Body of pancreas (tissue), 4 donors: ENCODE data around the gene LPIN3. TPM values are rescaled to one million over a fixed set of nuclear protein-coding genes. Genes with fewer than 3 reads are reported as not detected.

Experiments
- ATAC-seq: fragments of 150-250 bp; one replicate; pipeline ENCODE4 v1.9.1; 2016
- DNase-seq, 4 donors: peaks; one replicate each; pipeline ENCODE4 v3.0.0-alpha.2; 2019
- H3K27ac ChIP-seq, 4 donors: fragments of 200-600 bp; sonication (generic); 1 replicate in 3 of 4; 2 replicates in 1 of 4; pipeline versions ENCODE4 v1.5.1 to v1.6.1; 2016 to 2019; ENCODE audit warnings: mild to moderate bottlenecking in 1 of 4, mixed read lengths in 1 of 4, moderate library complexity in 1 of 4
- H3K27me3 ChIP-seq, 2 donors: fragments of 200-600 bp; sonication (generic); one replicate each; pipeline ENCODE4 v1.6.0; 2016; ENCODE audit warnings: mild to moderate bottlenecking in 1 of 2
- H3K36me3 ChIP-seq, 2 donors: fragments of 200-600 bp; sonication (generic); replicated peaks in 1 of 2; 2 replicates each; pipeline ENCODE4 v1.5.1; 2016; ENCODE audit warnings: low read depth in 2 of 2; ENCODE audit not compliant: insufficient read depth in 1 of 2
- H3K4me1 ChIP-seq: fragments of 200-600 bp; sonication (generic); one replicate; pipeline ENCODE4 v1.6.0; 2016
- H3K4me3 ChIP-seq, 2 donors: fragments of 200-600 bp; sonication (generic); 1 replicate in 1 of 2; 2 replicates in 1 of 2; pipeline ENCODE4 v1.5.1; 2016 to 2019
- H3K9me3 ChIP-seq, 3 donors: fragments of 200-600 bp; sonication (generic); 1 replicate in 2 of 3; 2 replicates in 1 of 3; pipeline ENCODE4 v1.5.1; 2016
- POLR2A ChIP-seq, 3 donors: fragments of 450-650 bp; IDR thresholded peaks; one replicate each; pipeline ENCODE4 v1.6.1; 2016; ENCODE audit warnings: antibody characterized with exemption in 3 of 3, mild to moderate bottlenecking in 2 of 3
- WGBS, 2 donors: methylation state at CpG; one replicate each; pipeline ENCODE4 v1.1.5; 2017; 5-methylcytosine and 5-hydroxymethylcytosine counted together
- intact Hi-C: fragments of 100-400 bp; cut with DNase I; formaldehyde crosslinking; loops from one replicate; pipeline ENCODE4 v1.15.1; 2023
- total RNA-seq, 2 donors: library from RNA; depleted of rRNA; stranded (reverse); fragments of >200 nt; gene quantifications; one replicate each; pipeline ENCODE4 v1.1.0, GENCODE V29; 2016
- TF ChIP-seq, protein P1 (sequence below), 7 experiments: fragments of 450-650 bp in 4 of 7; fragments of 200-600 bp in 3 of 7; sonication (generic) in 3 of 7; IDR thresholded peaks; one replicate each; pipeline ENCODE4 v1.5.1; 2016 to 2019; ENCODE audit warnings: antibody characterized with exemption in 7 of 7

LPIN3 gene
- total RNA-seq, 2 donors from 2014 or later: 11.9 to 50.1 TPM

- WGBS, 2 donors: 50 to 61% methylated on average over 3 of the region's 3 CpGs
Observed at GRCh38 chr20:41393705-41394066, 53.1 kb downstream of the LPIN3 start.

DNA sequence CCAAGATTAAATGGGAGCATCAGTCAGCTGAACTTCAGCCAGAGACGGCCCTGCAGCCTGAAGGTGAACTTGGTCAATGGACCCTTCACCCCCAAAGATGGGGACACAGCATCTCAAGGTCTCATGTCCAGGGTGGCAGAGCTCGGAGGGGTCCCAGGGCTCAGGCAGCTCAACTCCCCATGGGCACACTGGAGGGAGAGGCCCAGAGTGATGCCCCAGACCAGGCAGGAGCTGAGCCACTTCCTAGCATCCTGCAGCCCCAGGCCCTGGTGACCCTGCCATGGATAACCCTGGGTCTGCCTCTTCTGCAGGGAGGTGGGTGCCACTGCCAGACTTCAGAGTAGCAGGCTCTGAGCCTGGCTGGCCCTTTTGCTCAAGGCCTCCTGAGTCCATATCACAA, 53.5 kb downstream of the LPIN3 start:
- TF ChIP-seq, protein P1, sequence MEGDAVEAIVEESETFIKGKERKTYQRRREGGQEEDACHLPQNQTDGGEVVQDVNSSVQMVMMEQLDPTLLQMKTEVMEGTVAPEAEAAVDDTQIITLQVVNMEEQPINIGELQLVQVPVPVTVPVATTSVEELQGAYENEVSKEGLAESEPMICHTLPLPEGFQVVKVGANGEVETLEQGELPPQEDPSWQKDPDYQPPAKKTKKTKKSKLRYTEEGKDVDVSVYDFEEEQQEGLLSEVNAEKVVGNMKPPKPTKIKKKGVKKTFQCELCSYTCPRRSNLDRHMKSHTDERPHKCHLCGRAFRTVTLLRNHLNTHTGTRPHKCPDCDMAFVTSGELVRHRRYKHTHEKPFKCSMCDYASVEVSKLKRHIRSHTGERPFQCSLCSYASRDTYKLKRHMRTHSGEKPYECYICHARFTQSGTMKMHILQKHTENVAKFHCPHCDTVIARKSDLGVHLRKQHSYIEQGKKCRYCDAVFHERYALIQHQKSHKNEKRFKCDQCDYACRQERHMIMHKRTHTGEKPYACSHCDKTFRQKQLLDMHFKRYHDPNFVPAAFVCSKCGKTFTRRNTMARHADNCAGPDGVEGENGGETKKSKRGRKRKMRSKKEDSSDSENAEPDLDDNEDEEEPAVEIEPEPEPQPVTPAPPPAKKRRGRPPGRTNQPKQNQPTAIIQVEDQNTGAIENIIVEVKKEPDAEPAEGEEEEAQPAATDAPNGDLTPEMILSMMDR (IDR thresholded peaks at IDR 0.05): no peak
- no peak for TF ChIP-seq POLR2A (IDR thresholded peaks at IDR 0.05)
- Histone ChIP-seq H3K4me3 (no peak overlapping the region), H3K4me1 (no peaks in the 10 kb centered on the region), H3K36me3 (no peaks in the 10 kb centered on the region), H3K27ac (no peak overlapping the region), H3K27me3 (no peaks in the 10 kb centered on the region), H3K9me3 (no peaks in the 10 kb centered on the region)
- no peak for DNase-seq
- 94% methylated on average over 2 of the region's 2 CpGs; no CpG with 5 or more reads in 1 of the 2 donors for WGBS, 2 donors
- no peak for ATAC-seq
- intact Hi-C loops: no loop called here

More at GRCh38 chr20:41393705-41394066, 53.1 kb downstream of the LPIN3 start:
- intact Hi-C loops: no loop called here
- DNase-seq (no peak), ATAC-seq (no peak)
- H3K9me3 ChIP-seq: no peaks in the 10 kb centered on the region
- no peaks in the 10 kb centered on the region for H3K27me3 ChIP-seq
- no peaks in the 10 kb centered on the region for H3K4me1 ChIP-seq
- no peaks in the 10 kb centered on the region for H3K36me3 ChIP-seq
- H3K27ac ChIP-seq: no peak overlapping the region
- TF ChIP-seq, protein P1 (IDR thresholded peaks at IDR 0.05): no peak
- no peak for TF ChIP-seq POLR2A (IDR thresholded peaks at IDR 0.05)
- no peak overlapping the region for H3K4me3 ChIP-seq

DNA sequence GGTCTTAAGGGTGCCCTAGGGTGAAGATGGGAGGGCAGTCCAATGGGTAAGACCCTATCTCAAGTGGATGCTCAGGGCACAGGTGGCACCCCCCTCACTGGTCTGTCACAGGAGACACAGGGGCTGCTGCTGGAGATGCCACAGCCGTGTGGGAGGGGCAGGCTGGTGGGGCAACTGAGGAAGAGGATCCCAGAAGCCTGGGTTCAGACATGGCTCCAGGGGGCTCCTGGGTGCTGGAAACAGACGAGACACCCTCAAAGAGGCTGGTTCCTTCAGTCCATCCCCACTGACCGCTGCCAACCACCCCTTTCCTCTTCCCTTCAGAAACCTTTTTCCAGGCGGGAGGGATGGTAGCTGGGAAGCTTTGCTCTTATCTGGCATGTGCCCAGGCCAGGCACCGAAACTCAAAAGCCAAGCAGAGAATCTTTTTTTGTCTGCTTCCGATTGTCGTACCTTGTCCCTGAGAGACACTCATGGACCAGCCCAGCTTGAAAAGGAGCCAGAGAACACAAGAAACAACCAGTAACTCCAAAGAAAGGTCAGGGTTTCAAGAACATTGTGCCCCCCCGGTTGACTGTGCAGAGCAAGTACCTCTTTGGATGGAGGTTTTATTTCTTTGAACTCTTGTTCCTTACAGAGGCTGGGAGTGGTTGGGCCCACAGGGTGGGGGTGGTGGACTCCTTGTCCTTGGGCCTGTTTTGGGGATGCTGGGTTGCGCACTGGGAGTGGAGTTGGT, 54.5 kb downstream of the LPIN3 start:
- DNase-seq (no peak), ATAC-seq (no peak)
- Histone ChIP-seq H3K4me1 (no peaks in the 10 kb centered on the region), H3K27ac (no peak overlapping the region), H3K27me3 (no peaks in the 10 kb centered on the region), H3K4me3 (no peak overlapping the region), H3K36me3 (no peaks in the 10 kb centered on the region), H3K9me3 (no peaks in the 10 kb centered on the region)
- intact Hi-C loops: no loop called here
- no peak for TF ChIP-seq POLR2A (IDR thresholded peaks at IDR 0.05)
- TF ChIP-seq, protein P1 (IDR thresholded peaks at IDR 0.05): no peak
- 85 to 89% methylated on average over 8 of the region's 9 CpGs for WGBS, 2 donors

- Histone ChIP-seq H3K27me3 (no peaks in the 10 kb centered on the region), H3K36me3 (no peaks in the 10 kb centered on the region), H3K9me3 (no peaks in the 10 kb centered on the region), H3K4me1 (no peaks in the 10 kb centered on the region), H3K4me3 (no peak overlapping the region), H3K27ac (no peak overlapping the region)
- ATAC-seq (no peak), DNase-seq (no peak)
- TF ChIP-seq, protein P1 (IDR thresholded peaks at IDR 0.05): no peak
- no peak for TF ChIP-seq POLR2A (IDR thresholded peaks at IDR 0.05)
- 61 to 68% methylated on average over 17 to 18 of the region's 18 CpGs for WGBS, 2 donors
- intact Hi-C loops: no loop called here
Observed at GRCh38 chr20:41395667-41396664, 55.3 kb downstream of the LPIN3 start.
